Karpas-422 (cell line): ENCODE measurements around the gene CLVS2. TPM values are rescaled to one million over a fixed set of nuclear protein-coding genes. Genes with fewer than 3 reads are reported as not detected.

ENCODE experiments used
- DNase-seq: peaks from one replicate; pipeline ENCODE4 v3.0.0-alpha.2; 2015
- H2AFZ ChIP-seq: fragments of 200-600 bp; sonication (generic); 2 replicates; pipeline ENCODE4 v1.6.1; 2014; ENCODE audit warnings: antibody characterized with exemption, low read length, mixed read lengths
- H3K27ac ChIP-seq: fragments of 200-600 bp; sonication (generic); 2 replicates; pipeline ENCODE4 v1.5.1; 2014; ENCODE audit warnings: mild to moderate bottlenecking, low read length, moderate library complexity
- H3K27me3 ChIP-seq: fragments of 200-600 bp; sonication (generic); 2 replicates; pipeline ENCODE4 v1.6.1; 2014; ENCODE audit warnings: low read length, mixed read lengths
- H3K36me3 ChIP-seq: fragments of 200-600 bp; sonication (generic); 2 replicates; pipeline ENCODE4 v1.6.1; 2014; ENCODE audit warnings: low read length, mixed read lengths; ENCODE audit not compliant: insufficient read depth
- H3K4me1 ChIP-seq: fragments of 200-600 bp; sonication (generic); 2 replicates; pipeline ENCODE4 v1.6.1; 2014; ENCODE audit warnings: mild to moderate bottlenecking, low read length, mixed read lengths
- H3K4me2 ChIP-seq: fragments of 200-600 bp; sonication (generic); 2 replicates; pipeline ENCODE4 v1.6.1; 2014; ENCODE audit warnings: low read length, low read depth, mild to moderate bottlenecking; ENCODE audit not compliant: poor library complexity, severe bottlenecking
- H3K4me3 ChIP-seq: fragments of 200-600 bp; sonication (generic); 2 replicates; pipeline ENCODE4 v1.5.1; 2014; ENCODE audit warnings: mild to moderate bottlenecking, antibody characterized with exemption, low read length, mixed read lengths
- H3K79me2 ChIP-seq: fragments of 200-600 bp; sonication (generic); 2 replicates; pipeline ENCODE4 v1.6.1; 2014; ENCODE audit warnings: mild to moderate bottlenecking, low read length, mixed read lengths
- H3K9ac ChIP-seq: fragments of 200-600 bp; sonication (generic); 2 replicates; pipeline ENCODE4 v1.6.0; 2014; ENCODE audit warnings: low read length
- H3K9me2 ChIP-seq: fragments of 200-600 bp; sonication (generic), shearing (Covaris generic); replicated peaks from 2 replicates; pipeline ENCODE4 v1.6.0; 2014; ENCODE audit warnings: mild to moderate bottlenecking, low read length, moderate library complexity; ENCODE audit not compliant: insufficient read depth
- H3K9me3 ChIP-seq: fragments of 300-700, 200-600 bp; sonication (generic); 2 replicates; pipeline ENCODE4 v1.6.1; 2014; ENCODE audit warnings: low read length, mixed read lengths
- H4K20me1 ChIP-seq: fragments of 200-600 bp; sonication (generic); 2 replicates; pipeline ENCODE4 v1.6.1; 2014; ENCODE audit warnings: mild to moderate bottlenecking, antibody characterized with exemption, low read length, low read depth; ENCODE audit not compliant: insufficient read depth
- total RNA-seq: library from RNA; depleted of rRNA; stranded (reverse); fragments of >200 nt; shearing (Covaris generic); gene quantifications from 2 replicates; pipeline ENCODE4 v1.2.3, GENCODE V29; 2014; ENCODE audit warnings: low replicate concordance; rRNA removed

The CLVS2 gene, protein sequence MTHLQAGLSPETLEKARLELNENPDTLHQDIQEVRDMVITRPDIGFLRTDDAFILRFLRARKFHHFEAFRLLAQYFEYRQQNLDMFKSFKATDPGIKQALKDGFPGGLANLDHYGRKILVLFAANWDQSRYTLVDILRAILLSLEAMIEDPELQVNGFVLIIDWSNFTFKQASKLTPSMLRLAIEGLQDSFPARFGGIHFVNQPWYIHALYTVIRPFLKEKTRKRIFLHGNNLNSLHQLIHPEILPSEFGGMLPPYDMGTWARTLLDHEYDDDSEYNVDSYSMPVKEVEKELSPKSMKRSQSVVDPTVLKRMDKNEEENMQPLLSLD
- not detected in 2 replicates for total RNA-seq

DNA sequence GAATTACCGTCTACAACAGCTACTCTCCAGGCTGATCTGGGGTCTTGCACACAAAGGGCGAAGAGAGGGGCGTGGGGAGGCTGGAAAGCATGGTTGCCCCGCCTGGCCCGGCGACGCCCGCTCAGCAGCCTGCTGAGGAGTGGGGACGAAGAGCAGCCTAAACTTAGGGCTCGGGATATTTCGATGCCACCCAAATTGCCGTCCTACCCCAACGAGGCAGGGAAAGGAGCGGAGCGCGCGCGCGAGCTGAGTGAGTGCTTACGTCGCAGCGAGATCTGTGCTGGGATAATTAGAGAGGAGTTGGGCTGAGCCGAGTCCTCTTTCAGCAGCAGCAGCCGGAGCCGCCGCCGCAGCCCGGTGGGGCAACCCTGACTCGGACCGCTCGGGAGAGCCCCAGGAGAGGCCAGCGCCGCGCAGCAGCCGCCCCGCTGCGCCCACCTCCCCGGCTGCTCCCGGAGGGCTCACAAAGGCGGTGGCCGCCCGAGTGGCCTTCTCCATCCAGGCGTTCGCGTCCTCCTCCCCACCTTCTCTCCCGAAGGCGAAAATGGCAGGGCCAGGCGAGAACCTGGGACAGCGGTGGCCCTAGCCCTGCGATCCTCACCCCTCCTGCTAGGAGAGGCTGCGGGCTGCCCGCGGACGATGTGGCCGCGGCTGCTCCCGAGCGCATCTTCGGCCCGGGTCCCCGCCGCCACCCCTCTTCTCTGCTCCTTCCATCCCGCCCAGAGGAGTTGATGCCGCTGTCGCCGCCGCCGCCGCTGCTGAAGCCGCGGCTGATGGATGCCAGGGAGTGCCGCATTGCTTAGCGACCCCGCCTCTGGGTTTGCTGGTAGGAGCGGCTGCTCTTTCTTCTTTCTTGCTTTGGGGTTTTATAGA is at the start of gene CLVS2:
Gene CLVS2 (plus strand): TSS at position 315 of the 873 bp plus-strand sequence. CDS start 1,543 bp downstream, outside the sequence.
- Histone ChIP-seq H4K20me1 (no peaks in the 10 kb centered on the region), H3K9me3 (peaks cover 8% of the 10 kb centered on the region), H3K79me2 (no peaks in the 10 kb centered on the region), H3K9me2 (no peaks in the 10 kb centered on the region), H3K4me1 (no peaks in the 10 kb centered on the region), H3K4me2 (no peak within 1 kb of the TSS), H3K4me3 (no peak within 1 kb of the TSS), H3K9ac (no peak within 1 kb of the TSS), H2AFZ (no peak within 1 kb of the TSS), H3K27ac (no peak within 1 kb of the TSS), H3K27me3 (no peaks in the 10 kb centered on the region), H3K36me3 (no peaks in the 10 kb centered on the region)
- DNase-seq = no peak

- DNase-seq = no peak
Observed at GRCh38 chr6:122947355-122947754, 48.7 kb upstream of the CLVS2 start.

DNA sequence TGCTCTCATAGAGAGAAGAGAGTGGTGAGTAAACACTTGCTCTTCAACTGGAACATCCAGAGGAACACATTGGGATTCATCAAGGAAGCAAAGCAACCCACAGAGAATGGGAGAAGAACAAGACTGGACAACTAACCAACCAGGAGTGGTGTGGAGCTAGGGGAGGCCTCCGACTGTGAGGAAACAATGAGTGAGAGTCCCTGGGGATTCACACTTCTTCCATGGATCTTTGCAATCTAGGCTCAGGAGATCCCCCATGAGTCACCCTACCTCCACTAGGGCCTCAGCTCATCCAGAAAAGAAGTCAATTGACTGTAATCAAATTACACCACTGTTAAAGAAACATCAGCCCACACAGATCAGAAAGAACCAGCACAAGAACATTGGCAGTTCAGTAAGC is 42.3 kb upstream of the CLVS2 start:
- H4K20me1 ChIP-seq = no peaks in the 10 kb centered on the region

More at GRCh38 chr6:122947355-122947754, 48.7 kb upstream of the CLVS2 start:
- Histone ChIP-seq H3K9me3 (peaks cover 25% of the 10 kb centered on the region), H3K9ac (no peak overlapping the region), H3K4me3 (no peak overlapping the region), H3K4me2 (no peak overlapping the region), H3K4me1 (no peaks in the 10 kb centered on the region), H3K79me2 (no peaks in the 10 kb centered on the region), H3K9me2 (no peaks in the 10 kb centered on the region), H3K27me3 (no peaks in the 10 kb centered on the region), H2AFZ (no peak overlapping the region), H3K36me3 (no peaks in the 10 kb centered on the region), H3K27ac (no peak overlapping the region), H4K20me1 (no peaks in the 10 kb centered on the region)

GRCh38 chr6:122956376-122956775 is 39.7 kb upstream of the CLVS2 start:
- H3K4me2 ChIP-seq = no peak overlapping the region
- no peaks in the 10 kb centered on the region for H3K4me1 ChIP-seq
- H3K9me3 ChIP-seq = peaks cover 26% of the 10 kb centered on the region
- H4K20me1 ChIP-seq = no peaks in the 10 kb centered on the region
- no peaks in the 10 kb centered on the region for H3K79me2 ChIP-seq
- H3K27ac ChIP-seq = no peak overlapping the region
- H2AFZ ChIP-seq = no peak overlapping the region
- H3K9me2 ChIP-seq = no peaks in the 10 kb centered on the region
- no peak overlapping the region for H3K9ac ChIP-seq
- no peak overlapping the region for H3K4me3 ChIP-seq
- DNase-seq = no peak
- no peaks in the 10 kb centered on the region for H3K36me3 ChIP-seq
- H3K27me3 ChIP-seq = no peaks in the 10 kb centered on the region

More for the DNA sequence above, 42.3 kb upstream of the CLVS2 start:
- Histone ChIP-seq H3K36me3 (no peaks in the 10 kb centered on the region), H3K79me2 (no peaks in the 10 kb centered on the region), H3K27ac (no peak overlapping the region), H3K9me2 (no peaks in the 10 kb centered on the region), H2AFZ (no peak overlapping the region), H3K9me3 (peaks cover 26% of the 10 kb centered on the region), H3K4me2 (no peak overlapping the region), H3K4me3 (no peak overlapping the region), H3K4me1 (no peaks in the 10 kb centered on the region), H3K27me3 (no peaks in the 10 kb centered on the region), H3K9ac (no peak overlapping the region)
- DNase-seq = no peak

DNA sequence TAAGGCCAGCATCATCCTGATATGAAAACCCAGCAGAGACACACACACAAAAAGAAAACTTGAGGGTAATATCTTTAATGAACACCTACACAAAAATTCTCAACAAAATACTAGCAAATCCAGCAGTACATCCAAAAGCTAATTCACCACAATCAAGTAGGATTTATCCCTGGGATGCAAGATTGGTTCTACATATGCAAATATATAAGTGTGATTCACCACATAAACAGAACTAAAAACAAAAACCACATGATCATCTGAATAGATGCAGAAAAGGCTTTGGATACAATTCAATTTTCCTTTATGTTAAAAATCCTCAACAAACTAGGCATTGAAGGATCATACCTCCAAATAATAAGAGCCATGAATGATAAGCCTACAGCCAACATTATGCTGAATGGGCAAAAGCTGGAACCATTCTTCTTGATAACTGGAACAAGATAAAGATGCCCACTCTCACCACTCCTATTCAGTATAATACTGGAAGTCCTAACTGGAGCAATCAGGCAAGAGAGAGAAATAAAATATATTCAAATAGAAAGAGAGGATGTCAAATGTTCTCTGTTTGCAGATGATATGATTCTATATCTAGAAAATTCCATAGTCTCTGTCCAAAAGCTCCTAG is 33.9 kb upstream of the CLVS2 start:
- no peaks in the 10 kb centered on the region for H3K27me3 ChIP-seq
- no peaks in the 10 kb centered on the region for H3K4me1 ChIP-seq
- no peak for DNase-seq
- no peak overlapping the region for H2AFZ ChIP-seq
- H4K20me1 ChIP-seq = no peaks in the 10 kb centered on the region
- no peak overlapping the region for H3K4me3 ChIP-seq
- no peaks in the 10 kb centered on the region for H3K79me2 ChIP-seq
- H3K9me3 ChIP-seq = peaks cover 8% of the 10 kb centered on the region; the same call in 1 of the 2 replicates
- no peak overlapping the region for H3K4me2 ChIP-seq
- no peak overlapping the region for H3K27ac ChIP-seq
- H3K9ac ChIP-seq = no peak overlapping the region
- no peaks in the 10 kb centered on the region for H3K9me2 ChIP-seq
- H3K36me3 ChIP-seq = no peaks in the 10 kb centered on the region

- no peak overlapping the region for H3K4me3 ChIP-seq
- H3K9me2 ChIP-seq = no peaks in the 10 kb centered on the region
- no peaks in the 10 kb centered on the region for H4K20me1 ChIP-seq
- no peaks in the 10 kb centered on the region for H3K79me2 ChIP-seq
- H3K27me3 ChIP-seq = no peaks in the 10 kb centered on the region
- H2AFZ ChIP-seq = no peak overlapping the region
- no peaks in the 10 kb centered on the region for H3K36me3 ChIP-seq
- DNase-seq = no peak
- no peak overlapping the region for H3K27ac ChIP-seq
- peaks cover 6% of the 10 kb centered on the region; the same call in 1 of the 2 replicates for H3K9me3 ChIP-seq
- H3K9ac ChIP-seq = no peak overlapping the region
- H3K4me2 ChIP-seq = no peak overlapping the region
- no peaks in the 10 kb centered on the region for H3K4me1 ChIP-seq
Observed at GRCh38 chr6:122969999-122970533, 26.0 kb upstream of the CLVS2 start.

DNA sequence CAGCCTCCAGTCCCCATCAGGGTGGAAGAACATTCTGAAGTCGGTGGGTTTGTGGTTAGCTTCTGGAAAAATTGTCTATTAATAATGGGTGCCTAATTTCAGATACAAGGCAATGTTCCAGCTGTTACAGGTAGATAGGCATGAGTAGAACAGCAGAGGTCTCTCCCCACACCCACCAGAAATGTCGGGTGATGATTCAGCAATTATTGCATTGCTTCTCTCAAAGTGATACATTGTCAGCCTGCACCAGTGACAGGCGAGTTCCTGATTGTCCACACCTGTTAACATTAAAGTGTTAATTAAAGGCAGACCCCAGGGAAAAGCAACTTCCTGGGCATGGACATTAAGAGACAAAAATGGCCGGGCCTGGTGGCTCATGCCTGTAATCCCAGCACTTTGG is 18.9 kb upstream of the CLVS2 start:
- no peak overlapping the region for H3K4me2 ChIP-seq
- H3K27ac ChIP-seq = no peak overlapping the region
- H3K79me2 ChIP-seq = no peaks in the 10 kb centered on the region
- no peaks in the 10 kb centered on the region for H3K9me2 ChIP-seq
- no peaks in the 10 kb centered on the region for H3K4me1 ChIP-seq
- no peaks in the 10 kb centered on the region for H3K9me3 ChIP-seq
- H3K27me3 ChIP-seq = no peaks in the 10 kb centered on the region
- H3K36me3 ChIP-seq = no peaks in the 10 kb centered on the region
- no peak for DNase-seq
- H4K20me1 ChIP-seq = no peaks in the 10 kb centered on the region
- no peak overlapping the region for H3K4me3 ChIP-seq
- H3K9ac ChIP-seq = no peak overlapping the region
- H2AFZ ChIP-seq = no peak overlapping the region
